ENCODE data around the gene MAPK14.
A peak's percentile ranks its signal among the peaks of the same experiment; 100 is the strongest.
"Not testable (repeated sequence)": the region's sequence is repeated elsewhere in the genome, so short reads cannot be mapped to it uniquely, and the experiment has no call there.

MAPK14 gene

GRCh38 chr6:36027501-36028087 lies at the start of gene MAPK14:
Gene MAPK14 (plus strand): TSS chr6:36027808. CDS start chr6:36028158, 350 bp downstream.
- no peaks in the 10 kb centered on the region for H4K20me1 ChIP-seq (ENCODE audit: insufficient read depth, low read length)
- H3F3A ChIP-seq (ENCODE audit: insufficient read depth, low read length): no peaks in the 10 kb centered on the region
- TF ChIP-seq, protein P1, sequence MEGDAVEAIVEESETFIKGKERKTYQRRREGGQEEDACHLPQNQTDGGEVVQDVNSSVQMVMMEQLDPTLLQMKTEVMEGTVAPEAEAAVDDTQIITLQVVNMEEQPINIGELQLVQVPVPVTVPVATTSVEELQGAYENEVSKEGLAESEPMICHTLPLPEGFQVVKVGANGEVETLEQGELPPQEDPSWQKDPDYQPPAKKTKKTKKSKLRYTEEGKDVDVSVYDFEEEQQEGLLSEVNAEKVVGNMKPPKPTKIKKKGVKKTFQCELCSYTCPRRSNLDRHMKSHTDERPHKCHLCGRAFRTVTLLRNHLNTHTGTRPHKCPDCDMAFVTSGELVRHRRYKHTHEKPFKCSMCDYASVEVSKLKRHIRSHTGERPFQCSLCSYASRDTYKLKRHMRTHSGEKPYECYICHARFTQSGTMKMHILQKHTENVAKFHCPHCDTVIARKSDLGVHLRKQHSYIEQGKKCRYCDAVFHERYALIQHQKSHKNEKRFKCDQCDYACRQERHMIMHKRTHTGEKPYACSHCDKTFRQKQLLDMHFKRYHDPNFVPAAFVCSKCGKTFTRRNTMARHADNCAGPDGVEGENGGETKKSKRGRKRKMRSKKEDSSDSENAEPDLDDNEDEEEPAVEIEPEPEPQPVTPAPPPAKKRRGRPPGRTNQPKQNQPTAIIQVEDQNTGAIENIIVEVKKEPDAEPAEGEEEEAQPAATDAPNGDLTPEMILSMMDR (IDR thresholded peaks at IDR 0.05; ENCODE audit: low read length): peak; percentile 86
- no peak for TF ChIP-seq EZH2 (IDR thresholded peaks at IDR 0.05; ENCODE audit: borderline replicate concordance, low read length)
- H3K4me3 ChIP-seq (ENCODE audit: low read depth, low read length, poor library complexity, severe bottlenecking): peak within 1 kb of the TSS; percentile 96
- peak within 1 kb of the TSS; percentile 91 for H3K9ac ChIP-seq (ENCODE audit: low read length)
- peaks cover 41% of the 10 kb centered on the region for H3K4me1 ChIP-seq (ENCODE audit: insufficient read depth, low read length, severe bottlenecking)
- H3K36me3 ChIP-seq (ENCODE audit: insufficient read depth, low read length): no peaks in the 10 kb centered on the region
- no peaks in the 10 kb centered on the region for H3K9me3 ChIP-seq (ENCODE audit: low read length)
- H3K4me2 ChIP-seq (ENCODE audit: low read length): peak within 1 kb of the TSS; percentile 82
- no peak within 1 kb of the TSS for H2AFZ ChIP-seq (ENCODE audit: low read length)
- peak within 1 kb of the TSS; percentile 68 for H3K27ac ChIP-seq (ENCODE audit: low read depth, low read length, poor library complexity, severe bottlenecking)
- H3K79me2 ChIP-seq (ENCODE audit: insufficient read depth, low read length): peaks cover 47% of the 10 kb centered on the region
- H3K9me2 ChIP-seq (ENCODE audit: low read depth, low read length): no peaks in the 10 kb centered on the region
- no peaks in the 10 kb centered on the region; the same call in 1 of the 2 replicates for H3K27me3 ChIP-seq (ENCODE audit: insufficient read depth, low read length)

- H3K4me1 ChIP-seq (ENCODE audit: insufficient read depth, low read length, severe bottlenecking); H3K4me2 ChIP-seq (ENCODE audit: low read length); H3K27me3 ChIP-seq (ENCODE audit: insufficient read depth, low read length); H2AFZ ChIP-seq (ENCODE audit: low read length); H3K9ac ChIP-seq (ENCODE audit: low read length); H3K27ac ChIP-seq (ENCODE audit: low read depth, low read length, poor library complexity, severe bottlenecking); H3K36me3 ChIP-seq (ENCODE audit: insufficient read depth, low read length); H3K4me3 ChIP-seq (ENCODE audit: low read depth, low read length, poor library complexity, severe bottlenecking); H3K79me2 ChIP-seq (ENCODE audit: insufficient read depth, low read length); H4K20me1 ChIP-seq (ENCODE audit: insufficient read depth, low read length); H3K9me3 ChIP-seq (ENCODE audit: low read length); H3F3A ChIP-seq (ENCODE audit: insufficient read depth, low read length); H3K9me2 ChIP-seq (ENCODE audit: low read depth, low read length): not testable (repeated sequence)
Measured at GRCh38 chr6:35980126-35980525, 47.5 kb upstream of the MAPK14 start.

DNA sequence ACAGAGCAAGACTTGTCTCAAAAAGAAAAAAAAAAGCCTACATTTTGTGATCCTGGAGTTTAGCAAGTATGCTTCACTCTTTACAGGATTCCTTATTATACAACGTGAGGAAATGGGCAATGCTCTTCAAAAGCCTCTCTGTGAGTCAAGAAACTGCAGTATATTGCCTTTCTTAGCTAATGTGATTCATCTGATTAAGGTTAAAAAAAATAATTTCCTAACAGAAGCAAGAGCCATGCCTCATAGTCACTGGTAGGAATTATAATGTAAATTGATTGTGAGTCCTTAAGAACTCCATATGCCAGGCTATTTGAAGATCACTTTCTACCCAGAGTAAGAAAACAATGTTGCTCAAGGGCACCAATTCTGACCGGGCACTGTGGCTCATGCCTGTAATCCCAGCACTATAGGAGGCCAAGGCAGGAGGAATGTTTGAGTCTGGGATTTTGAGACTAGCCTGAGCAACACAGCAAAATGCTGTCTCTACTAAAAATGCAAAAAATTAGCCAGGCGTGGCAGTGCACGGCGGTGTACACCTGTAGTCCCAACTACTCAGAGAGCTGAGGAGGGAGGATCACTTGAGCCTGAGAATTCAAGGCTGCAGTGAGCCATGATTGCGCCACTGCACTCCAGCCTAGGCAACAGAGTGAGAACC lies 46.5 kb upstream of the MAPK14 start:
- Histone ChIP-seq H3K27ac (ENCODE audit: low read depth, low read length, poor library complexity, severe bottlenecking) (no peak overlapping the region), H3K9me2 (ENCODE audit: low read depth, low read length) (no peaks in the 10 kb centered on the region), H3K9me3 (ENCODE audit: low read length) (no peaks in the 10 kb centered on the region), H3F3A (ENCODE audit: insufficient read depth, low read length) (no peaks in the 10 kb centered on the region), H3K4me2 (ENCODE audit: low read length) (no peak overlapping the region), H3K4me3 (ENCODE audit: low read depth, low read length, poor library complexity, severe bottlenecking) (no peak overlapping the region), H2AFZ (ENCODE audit: low read length) (no peak overlapping the region), H3K36me3 (ENCODE audit: insufficient read depth, low read length) (no peaks in the 10 kb centered on the region), H3K4me1 (ENCODE audit: insufficient read depth, low read length, severe bottlenecking) (no peaks in the 10 kb centered on the region), H3K27me3 (ENCODE audit: insufficient read depth, low read length) (no peaks in the 10 kb centered on the region), H3K9ac (ENCODE audit: low read length) (no peak overlapping the region), H4K20me1 (ENCODE audit: insufficient read depth, low read length) (no peaks in the 10 kb centered on the region), H3K79me2 (ENCODE audit: insufficient read depth, low read length) (no peaks in the 10 kb centered on the region)
- TF ChIP-seq, protein P1 (IDR thresholded peaks at IDR 0.05; ENCODE audit: low read length): no peak
- TF ChIP-seq EZH2 (IDR thresholded peaks at IDR 0.05; ENCODE audit: borderline replicate concordance, low read length): no peak

DNA sequence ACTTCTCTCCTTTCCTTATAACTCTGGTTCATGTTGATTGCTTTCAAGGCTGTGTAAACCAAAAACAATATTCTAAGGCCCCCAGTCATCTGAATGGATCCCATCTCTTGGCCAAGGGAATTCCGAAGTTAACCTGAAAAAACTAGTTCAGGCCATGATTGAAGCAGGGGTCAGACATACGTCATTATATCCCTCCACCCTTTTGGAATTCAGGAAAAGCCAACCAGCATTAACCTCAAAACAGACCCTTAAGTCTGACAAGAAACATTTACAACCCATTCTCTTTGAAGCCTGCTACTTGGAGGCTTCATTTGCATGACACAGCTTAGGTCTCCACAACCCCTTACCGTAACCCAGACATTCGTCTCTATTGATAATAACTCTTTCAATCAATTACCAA lies 42.9 kb upstream of the MAPK14 start:
- H3K9me2 ChIP-seq (ENCODE audit: low read depth, low read length): no peaks in the 10 kb centered on the region
- no peaks in the 10 kb centered on the region for H3K9me3 ChIP-seq (ENCODE audit: low read length)
- no peak for TF ChIP-seq EZH2 (IDR thresholded peaks at IDR 0.05; ENCODE audit: borderline replicate concordance, low read length)
- TF ChIP-seq, protein P1 (IDR thresholded peaks at IDR 0.05; ENCODE audit: low read length): no peak
- no peak overlapping the region for H3K4me2 ChIP-seq (ENCODE audit: low read length)
- H3F3A ChIP-seq (ENCODE audit: insufficient read depth, low read length): no peaks in the 10 kb centered on the region
- no peak overlapping the region for H3K9ac ChIP-seq (ENCODE audit: low read length)
- no peaks in the 10 kb centered on the region for H3K27me3 ChIP-seq (ENCODE audit: insufficient read depth, low read length)
- no peaks in the 10 kb centered on the region for H3K36me3 ChIP-seq (ENCODE audit: insufficient read depth, low read length)
- no peak overlapping the region for H3K4me3 ChIP-seq (ENCODE audit: low read depth, low read length, poor library complexity, severe bottlenecking)
- H3K79me2 ChIP-seq (ENCODE audit: insufficient read depth, low read length): no peaks in the 10 kb centered on the region
- H3K27ac ChIP-seq (ENCODE audit: low read depth, low read length, poor library complexity, severe bottlenecking): no peak overlapping the region
- no peaks in the 10 kb centered on the region for H3K4me1 ChIP-seq (ENCODE audit: insufficient read depth, low read length, severe bottlenecking)
- H2AFZ ChIP-seq (ENCODE audit: low read length): no peak overlapping the region
- H4K20me1 ChIP-seq (ENCODE audit: insufficient read depth, low read length): no peaks in the 10 kb centered on the region

- not testable (repeated sequence) for H3K9me3 ChIP-seq (ENCODE audit: low read length); H4K20me1 ChIP-seq (ENCODE audit: insufficient read depth, low read length); H2AFZ ChIP-seq (ENCODE audit: low read length); H3K4me1 ChIP-seq (ENCODE audit: insufficient read depth, low read length, severe bottlenecking); H3K9ac ChIP-seq (ENCODE audit: low read length); H3F3A ChIP-seq (ENCODE audit: insufficient read depth, low read length); H3K27ac ChIP-seq (ENCODE audit: low read depth, low read length, poor library complexity, severe bottlenecking); H3K79me2 ChIP-seq (ENCODE audit: insufficient read depth, low read length); H3K9me2 ChIP-seq (ENCODE audit: low read depth, low read length); H3K4me2 ChIP-seq (ENCODE audit: low read length); H3K4me3 ChIP-seq (ENCODE audit: low read depth, low read length, poor library complexity, severe bottlenecking); H3K27me3 ChIP-seq (ENCODE audit: insufficient read depth, low read length); H3K36me3 ChIP-seq (ENCODE audit: insufficient read depth, low read length)
Measured at GRCh38 chr6:35988047-35988446, 39.6 kb upstream of the MAPK14 start.
